GM23338 (cell line): ENCODE data around the gene TTC27. TPM values are rescaled to one million over a fixed set of nuclear protein-coding genes. Genes with fewer than 3 reads are reported as not detected.

Experiments
- ATAC-seq: fragments of 200-7000 bp; cut with Tn5 transposase; 3 replicates; pipeline ENCODE4 v1.9.1; 2020
- DNase-seq: peaks from one replicate; pipeline ENCODE4 v3.0.0-alpha.2; 2015; ENCODE audit warnings: low spot score
- H2AFZ ChIP-seq: fragments of 200-600 bp; sonication (generic); 2 replicates; pipeline ENCODE4 v1.8.0; 2016; ENCODE audit warnings: antibody characterized with exemption, mild to moderate bottlenecking, moderate library complexity
- H3F3A ChIP-seq: fragments of 200-600 bp; sonication (generic); replicated peaks from 2 replicates; pipeline ENCODE4 v1.8.0; 2017; ENCODE audit warnings: antibody characterized with exemption, mixed run types, low read depth
- H3K27ac ChIP-seq: fragments of 200-600 bp; sonication (generic); 2 replicates; pipeline ENCODE4 v1.6.1; 2016; ENCODE audit warnings: low read depth
- H3K27me3 ChIP-seq: fragments of 200-600 bp; sonication (generic); 2 replicates; pipeline ENCODE4 v1.8.0; 2016; ENCODE audit warnings: mild to moderate bottlenecking, mixed run types, moderate library complexity; ENCODE audit not compliant: insufficient read depth
- H3K36me3 ChIP-seq: fragments of 200-600 bp; sonication (generic); 2 replicates; pipeline ENCODE4 v1.8.0; 2016; ENCODE audit warnings: mild to moderate bottlenecking; ENCODE audit not compliant: insufficient read depth
- H3K4me1 ChIP-seq: fragments of 200-600 bp; sonication (generic); 2 replicates; pipeline ENCODE4 v1.8.0; 2016; ENCODE audit warnings: mild to moderate bottlenecking, moderate library complexity; ENCODE audit not compliant: insufficient read depth
- H3K4me2 ChIP-seq: fragments of 200-600 bp; sonication (generic); 2 replicates; pipeline ENCODE4 v1.7.1; 2017; ENCODE audit warnings: mixed run types
- H3K4me3 ChIP-seq: fragments of 200-600 bp; sonication (generic); 2 replicates; pipeline ENCODE4 v1.6.1; 2016; ENCODE audit warnings: mixed run types
- H3K79me2 ChIP-seq: fragments of 200-600 bp; sonication (generic); replicated peaks from 2 replicates; pipeline ENCODE4 v1.8.0; 2017; ENCODE audit warnings: mild to moderate bottlenecking; ENCODE audit not compliant: insufficient read depth
- H3K9me2 ChIP-seq: fragments of 200-600 bp; sonication (generic); 2 replicates; pipeline ENCODE4 v1.8.0; 2017; ENCODE audit not compliant: insufficient read depth
- H4K20me1 ChIP-seq: fragments of 200-600 bp; sonication (generic); replicated peaks from 2 replicates; pipeline ENCODE4 v1.8.0; 2017; ENCODE audit warnings: mild to moderate bottlenecking; ENCODE audit not compliant: insufficient read depth
- H3K27ac Mint-ChIP-seq: 2 replicates; pipeline ENCODE4 v1.8.0; 2020; ENCODE audit warnings: inconsistent platforms, mild to moderate bottlenecking, moderate library complexity, mixed read lengths
- H3K27me3 Mint-ChIP-seq: 3 replicates; pipeline ENCODE4 v1.8.0; 2022; ENCODE audit warnings: low read depth, mild to moderate bottlenecking, moderate library complexity, mixed read lengths, inconsistent platforms; ENCODE audit not compliant: insufficient read depth, poor library complexity
- H3K36me3 Mint-ChIP-seq: 3 replicates; pipeline ENCODE4 v1.8.0; 2021; ENCODE audit warnings: low read depth, mild to moderate bottlenecking, inconsistent platforms, moderate library complexity, mixed read lengths
- H3K4me1 Mint-ChIP-seq: 3 replicates; pipeline ENCODE4 v1.8.0; 2020; ENCODE audit warnings: mild to moderate bottlenecking, inconsistent platforms, mixed read lengths
- H3K4me3 Mint-ChIP-seq: 3 replicates; pipeline ENCODE4 v1.8.0; 2021; ENCODE audit warnings: moderate library complexity, mild to moderate bottlenecking, inconsistent platforms, mixed read lengths
- H3K9me3 Mint-ChIP-seq: 3 replicates; pipeline ENCODE4 v1.8.0; 2020; ENCODE audit warnings: moderate library complexity, mild to moderate bottlenecking, inconsistent platforms, mixed read lengths
- CREB1 ChIP-seq: fragments of 250-450 bp; sonication (Bioruptor Pico); IDR thresholded peaks from 2 replicates; pipeline ENCODE4 v1.5.0; 2020; ENCODE audit warnings: low read depth, mild to moderate bottlenecking, moderate library complexity
- CTCF ChIP-seq, 2 experiments: fragments of 200-600 bp in 1 of 2; sonication (generic) in 1 of 2; conservative IDR thresholded peaks; 2 replicates each; pipeline versions ENCODE4 v1.5.1 to v1.6.1; 2016 to 2017; ENCODE audit warnings: antibody characterized with exemption in 2 of 2, low read depth in 2 of 2, mild to moderate bottlenecking in 2 of 2, moderate library complexity in 1 of 2
- ETS1 ChIP-seq: IDR thresholded peaks from 2 replicates; pipeline ENCODE4 v1.6.1; 2016; ENCODE audit warnings: antibody characterized with exemption
- EZH2 ChIP-seq: fragments of 200-600 bp; sonication (generic); IDR thresholded peaks from one replicate; pipeline ENCODE4 v1.8.0; 2017; ENCODE audit warnings: antibody characterized with exemption, mild to moderate bottlenecking, low read depth; ENCODE audit not compliant: unreplicated experiment
- EZH2phosphoT487 ChIP-seq: fragments of 200-600 bp; sonication (generic); IDR thresholded peaks from one replicate; pipeline ENCODE4 v1.8.1; 2018; ENCODE audit warnings: antibody characterized with exemption; ENCODE audit not compliant: unreplicated experiment
- JUNB ChIP-seq: IDR thresholded peaks from one replicate; pipeline ENCODE4 v1.6.1; 2016; ENCODE audit warnings: antibody characterized with exemption; ENCODE audit not compliant: unreplicated experiment
- NANOG ChIP-seq: IDR thresholded peaks from 2 replicates; pipeline ENCODE4 v1.6.1; 2016; ENCODE audit warnings: antibody characterized with exemption, borderline replicate concordance
- POLR2AphosphoS5 ChIP-seq: IDR thresholded peaks from 2 replicates; pipeline ENCODE4 v1.6.1; 2016; ENCODE audit warnings: antibody characterized with exemption, low read depth
- REST ChIP-seq: IDR thresholded peaks from one replicate; pipeline ENCODE4 v1.6.1; 2018; ENCODE audit warnings: antibody characterized with exemption; ENCODE audit not compliant: unreplicated experiment
- STAT1 ChIP-seq: IDR thresholded peaks from one replicate; pipeline ENCODE4 v1.6.1; 2016; ENCODE audit warnings: antibody characterized with exemption; ENCODE audit not compliant: unreplicated experiment
- ZNF114 ChIP-seq: fragments of 250-450 bp; sonication (Bioruptor Pico); IDR thresholded peaks from 2 replicates; pipeline ENCODE4 v1.5.0; 2020; ENCODE audit warnings: mild to moderate bottlenecking, moderate library complexity
- ZNF331 ChIP-seq: fragments of 250-450 bp; sonication (Bioruptor Pico); IDR thresholded peaks from 2 replicates; pipeline ENCODE4 v1.5.0; 2020; ENCODE audit warnings: low read depth, mild to moderate bottlenecking, moderate library complexity
- ZNF462 ChIP-seq: fragments of 250-450 bp; sonication (Bioruptor Pico); IDR thresholded peaks from 2 replicates; pipeline ENCODE4 v1.5.0; 2020; ENCODE audit warnings: mild to moderate bottlenecking, moderate library complexity
- polyA plus RNA-seq: library from polyadenylated mRNA; unstranded; fragments of >200 nt; fragmentation: Nextera tagmentation; extraction: Ambion mirVana; gene quantifications from 2 replicates; pipeline ENCODE4 v1.2.1, GENCODE V29; 2016
- total RNA-seq: library from RNA; depleted of rRNA; stranded (reverse); fragments of >200 nt; shearing (Covaris generic); gene quantifications from 2 replicates; pipeline ENCODE4 v1.2.3, GENCODE V29; 2014

The TTC27 gene
- total and polyA plus RNA-seq, 2 experiments from 2014 or later: 11.8 to 41.3 TPM

GRCh38 chr2:32811696-32812095 lies 183.8 kb downstream of the TTC27 start:
- Histone ChIP-seq H3K27me3 (no peaks in the 10 kb centered on the region), H3K36me3 (no peaks in the 10 kb centered on the region), H3K4me3 (no peak overlapping the region), H3F3A (no peaks in the 10 kb centered on the region), H3K4me2 (no peak overlapping the region), H2AFZ (no peak overlapping the region), H3K4me1 (no peaks in the 10 kb centered on the region), H3K79me2 (no peaks in the 10 kb centered on the region), H3K9me2 (no peaks in the 10 kb centered on the region), H3K27ac (no peak overlapping the region), H4K20me1 (no peaks in the 10 kb centered on the region)
- ATAC-seq (no peak), DNase-seq (no peak)
- Mint-ChIP-seq H3K4me3 (no peak overlapping the region), H3K27me3 (no peaks in the 10 kb centered on the region), H3K4me1 (no peaks in the 10 kb centered on the region), H3K36me3 (no peaks in the 10 kb centered on the region), H3K27ac (no peak overlapping the region), H3K9me3 (no peaks in the 10 kb centered on the region)
- TF ChIP-seq CTCF (conservative IDR thresholded peaks at IDR 0.05; ENCODE audit: low read depth in 2 of 2): no peak
- TF ChIP-seq ZNF462 (CRISPR knock-in tag): no peak
- no peak for TF ChIP-seq JUNB
- TF ChIP-seq ZNF331: no peak
- TF ChIP-seq EZH2: no peak
- no peak for TF ChIP-seq ETS1
- TF ChIP-seq ZNF114 (CRISPR knock-in tag): no peak
- TF ChIP-seq CREB1 (CRISPR knock-in tag): no peak
- TF ChIP-seq POLR2AphosphoS5: no peak
- TF ChIP-seq STAT1: no peak
- TF ChIP-seq NANOG: no peak
- no peak for TF ChIP-seq REST
- TF ChIP-seq EZH2phosphoT487: no peak
